GM21528 (cell line): ENCODE measurements around the gene OAS3.
"Not testable (repeated sequence)": the region's sequence is repeated elsewhere in the genome, so short reads cannot be mapped to it uniquely, and the experiment has no call there.

Experiments used
- ATAC-seq: cut with Tn5 transposase; IDR thresholded peaks from one replicate; pipeline ENCODE4 v1.9.1; 2021; ENCODE audit warnings: mild to moderate bottlenecking, moderate library complexity; ENCODE audit not compliant: unreplicated experiment, low FRiP score

Gene OAS3

DNA sequence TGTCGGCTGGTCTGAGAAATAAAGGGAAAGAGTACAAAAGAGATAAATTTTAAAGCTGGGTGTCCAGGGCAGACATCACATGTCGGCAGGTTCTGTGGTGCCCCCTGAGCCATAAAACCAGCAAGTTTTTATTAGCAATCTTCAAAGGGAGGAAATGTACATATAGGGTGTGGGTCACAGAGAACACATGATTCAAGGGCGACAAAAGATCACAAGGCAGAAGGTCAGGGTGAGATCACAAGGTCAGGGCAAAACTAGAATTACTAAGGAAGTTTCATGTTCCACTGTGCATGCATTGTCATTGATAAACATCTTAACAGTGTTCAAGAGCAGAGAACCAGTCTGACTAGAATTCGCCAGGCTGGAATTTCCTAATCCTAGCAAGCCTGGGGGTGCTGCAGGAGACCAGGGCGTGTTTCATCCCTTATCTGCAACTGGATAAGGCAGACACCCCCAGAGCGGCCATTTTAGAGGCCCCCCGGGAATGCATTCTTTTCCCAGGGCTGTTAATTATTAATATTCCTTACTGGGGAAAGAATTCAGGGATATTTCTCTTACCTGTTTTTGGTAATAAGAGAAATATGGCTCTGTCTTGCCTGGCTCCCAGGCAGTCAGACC lies 11.7 kb upstream of the OAS3 start:
- ATAC-seq: not testable (repeated sequence)

GRCh38 chr12:112927475-112927874 lies 10.8 kb upstream of the OAS3 start:
- no peak for ATAC-seq

GRCh38 chr12:112927925-112928324 lies 10.3 kb upstream of the OAS3 start:
- no peak for ATAC-seq

GRCh38 chr12:112928978-112929377 lies 9.3 kb upstream of the OAS3 start:
- ATAC-seq: no peak

DNA sequence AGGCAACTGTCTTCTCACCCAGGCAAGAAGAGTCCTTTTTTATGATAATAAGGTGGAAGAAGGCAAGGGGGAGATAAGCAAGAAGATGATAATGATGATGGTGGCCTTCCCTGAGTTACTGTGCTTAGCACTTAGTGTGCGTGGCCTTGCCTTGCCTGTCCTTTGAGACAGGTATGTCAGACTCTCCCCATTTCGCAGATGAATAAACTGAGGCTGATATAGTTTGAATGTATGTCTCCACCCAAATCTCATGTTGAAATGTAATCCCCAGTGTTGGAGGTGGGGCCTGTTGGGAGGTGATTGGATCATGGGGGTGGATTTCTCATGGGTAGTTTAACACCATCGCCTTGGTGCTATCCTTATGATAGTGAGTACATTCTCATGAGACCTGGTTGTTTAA lies 8.6 kb upstream of the OAS3 start:
- ATAC-seq: no peak

DNA sequence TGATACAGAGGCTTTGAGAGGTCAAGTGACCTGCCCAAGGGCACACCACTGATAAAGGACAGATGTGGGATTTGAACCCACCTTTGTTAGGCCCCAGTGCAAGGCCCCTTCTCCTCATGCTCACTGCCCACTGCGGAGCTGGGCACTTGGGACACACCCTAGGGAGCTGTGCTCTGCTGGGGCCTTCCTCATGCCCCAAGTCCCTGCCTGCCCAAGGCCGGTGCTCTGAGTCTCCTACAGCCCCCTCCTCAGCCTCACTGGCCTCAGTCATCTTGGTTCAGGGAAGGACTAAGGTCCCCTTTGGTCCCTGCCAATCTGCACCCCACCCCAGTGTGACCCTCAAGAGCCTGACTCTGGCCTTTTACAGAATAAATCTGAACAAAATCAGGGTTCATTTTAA lies 7.9 kb upstream of the OAS3 start:
- ATAC-seq: no peak

- no peak for ATAC-seq
Observed at GRCh38 chr12:112932485-112933128, 5.7 kb upstream of the OAS3 start.

GRCh38 chr12:112933129-112933505 lies 5.2 kb upstream of the OAS3 start:
- no peak for ATAC-seq

- no peak for ATAC-seq
Observed at GRCh38 chr12:112936264-112936663, 2.0 kb upstream of the OAS3 start.

DNA sequence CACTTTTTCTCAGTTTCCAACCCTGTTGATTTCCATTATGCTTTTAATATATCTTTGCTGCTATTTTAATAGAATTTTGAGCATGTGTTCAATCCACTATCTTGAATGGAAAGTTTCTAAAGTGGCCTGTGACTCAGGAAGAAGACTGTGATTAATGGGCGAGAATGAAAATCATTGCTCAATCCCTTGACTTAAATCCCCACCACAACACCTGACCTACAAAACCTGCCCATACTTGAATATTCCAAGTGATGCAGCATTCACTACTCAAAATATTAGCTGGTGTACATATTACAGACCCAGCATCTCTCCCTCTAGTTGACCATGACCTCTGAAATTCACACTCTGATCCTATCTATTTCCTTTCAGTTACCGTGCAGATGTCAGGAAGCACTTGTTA lies 1.3 kb upstream of the OAS3 start:
- no peak for ATAC-seq

DNA sequence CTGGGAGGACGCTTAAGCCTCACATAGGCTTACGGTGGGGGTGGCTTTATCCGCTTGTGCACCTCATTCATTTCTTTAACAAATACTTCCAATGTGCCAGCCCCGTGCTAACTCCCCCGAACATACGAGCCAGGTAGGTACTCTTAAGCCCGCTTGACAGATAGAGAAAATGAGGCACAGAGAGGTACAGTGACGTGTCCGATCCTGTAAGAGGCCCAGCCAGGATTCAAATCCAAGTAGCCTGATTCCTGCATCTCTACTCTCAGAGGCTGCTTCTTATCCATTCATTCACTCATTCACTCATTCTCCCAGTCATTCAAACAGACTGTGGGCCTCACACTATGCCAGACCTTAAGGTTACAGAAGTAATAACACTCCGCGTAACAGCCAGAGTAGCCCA lies 477 bp downstream of the OAS3 start:
- ATAC-seq: no peak

- ATAC-seq: peak; percentile 76
Observed at GRCh38 chr12:112939761-112940381, 1.6 kb downstream of the OAS3 start.

DNA sequence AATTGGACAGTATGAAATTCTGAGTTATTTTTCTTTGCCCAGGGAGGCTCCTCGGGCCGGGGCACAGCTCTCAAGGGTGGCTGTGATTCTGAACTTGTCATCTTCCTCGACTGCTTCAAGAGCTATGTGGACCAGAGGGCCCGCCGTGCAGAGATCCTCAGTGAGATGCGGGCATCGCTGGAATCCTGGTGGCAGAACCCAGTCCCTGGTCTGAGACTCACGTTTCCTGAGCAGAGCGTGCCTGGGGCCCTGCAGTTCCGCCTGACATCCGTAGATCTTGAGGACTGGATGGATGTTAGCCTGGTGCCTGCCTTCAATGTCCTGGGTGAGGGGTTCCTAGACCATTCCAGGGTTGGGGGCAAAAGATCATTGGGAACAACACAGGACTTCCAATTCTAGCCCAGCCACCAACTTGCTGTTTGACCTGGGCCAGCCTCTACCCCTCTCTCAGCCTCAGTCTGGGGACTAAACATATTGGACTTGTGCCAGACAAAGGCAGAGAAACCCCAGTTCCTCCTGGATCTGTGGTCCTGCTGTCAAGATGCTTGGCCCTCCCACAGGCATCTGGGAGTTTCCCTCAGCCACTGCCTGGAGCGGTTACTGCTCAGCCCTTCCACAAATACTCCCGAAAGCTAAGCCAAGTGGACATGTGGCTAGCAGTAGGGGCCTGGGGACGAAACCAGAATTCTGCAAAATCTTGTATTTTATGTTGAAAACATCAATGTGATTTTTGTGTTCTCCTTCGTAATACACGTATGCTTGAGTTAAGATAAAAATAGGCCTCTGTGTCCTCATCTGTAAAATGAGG lies 3.5 kb downstream of the OAS3 start:
- ATAC-seq: no peak

GRCh38 chr12:112942572-112942971 lies 4.3 kb downstream of the OAS3 start:
- no peak for ATAC-seq

DNA sequence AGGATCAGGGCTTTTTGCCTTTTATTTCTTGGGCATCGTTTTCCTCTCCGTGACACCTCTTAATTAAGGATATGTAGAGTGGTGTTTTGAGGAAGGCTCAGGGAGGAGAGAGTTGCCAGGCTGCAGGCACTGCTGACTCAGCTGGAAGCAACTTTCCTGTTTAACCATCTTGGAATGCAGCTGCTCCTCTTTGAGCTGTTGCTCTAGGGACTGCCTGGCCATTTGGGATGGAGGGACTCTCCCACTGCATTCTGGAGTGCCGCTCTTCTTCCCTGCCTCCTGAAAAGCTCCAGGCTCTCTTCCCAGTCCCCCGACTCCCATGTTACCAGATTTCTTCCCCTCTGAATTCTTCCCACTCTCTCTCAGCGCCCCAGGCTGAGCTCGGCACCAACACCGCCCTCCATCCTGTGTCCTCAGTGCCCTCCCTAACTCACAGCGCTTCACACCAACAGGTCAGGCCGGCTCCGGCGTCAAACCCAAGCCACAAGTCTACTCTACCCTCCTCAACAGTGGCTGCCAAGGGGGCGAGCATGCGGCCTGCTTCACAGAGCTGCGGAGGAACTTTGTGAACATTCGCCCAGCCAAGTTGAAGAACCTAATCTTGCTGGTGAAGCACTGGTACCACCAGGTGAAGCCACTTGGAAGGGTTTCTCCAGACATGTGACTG lies 5.9 kb downstream of the OAS3 start:
- ATAC-seq: no peak

- no peak for ATAC-seq
Observed at GRCh38 chr12:112945515-112945914, 7.2 kb downstream of the OAS3 start.

DNA sequence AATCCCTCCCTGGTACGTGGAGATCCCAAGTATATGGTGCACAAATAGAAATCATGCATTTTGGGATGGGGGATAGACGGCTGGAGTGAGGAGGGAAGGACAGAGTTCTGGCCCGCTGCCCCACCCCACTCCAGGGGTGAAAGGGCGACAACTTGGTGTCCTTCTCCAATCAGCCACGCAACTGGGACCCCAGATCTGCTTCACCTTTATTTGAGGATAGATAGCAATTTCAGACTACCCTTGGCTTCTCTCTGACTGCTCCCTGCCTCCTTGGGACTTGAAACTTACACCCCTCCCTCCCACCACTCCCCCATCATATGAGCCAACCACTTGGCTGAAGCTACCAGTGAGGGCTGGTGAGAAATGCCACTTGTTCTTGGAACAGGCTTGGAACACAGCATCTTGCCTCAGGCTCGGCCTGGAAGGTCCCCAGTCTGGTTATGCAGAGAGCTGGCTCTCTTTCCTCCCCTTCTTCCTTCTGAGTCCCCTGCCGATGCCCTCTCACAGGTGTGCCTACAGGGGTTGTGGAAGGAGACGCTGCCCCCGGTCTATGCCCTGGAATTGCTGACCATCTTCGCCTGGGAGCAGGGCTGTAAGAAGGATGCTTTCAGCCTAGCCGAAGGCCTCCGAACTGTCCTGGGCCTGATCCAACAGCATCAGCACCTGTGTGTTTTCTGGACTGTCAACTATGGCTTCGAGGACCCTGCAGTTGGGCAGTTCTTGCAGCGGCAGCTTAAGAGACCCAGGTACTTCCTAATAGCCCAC lies 8.1 kb downstream of the OAS3 start:
- no peak for ATAC-seq

GRCh38 chr12:112947314-112947713 lies 9.0 kb downstream of the OAS3 start:
- ATAC-seq: no peak

DNA sequence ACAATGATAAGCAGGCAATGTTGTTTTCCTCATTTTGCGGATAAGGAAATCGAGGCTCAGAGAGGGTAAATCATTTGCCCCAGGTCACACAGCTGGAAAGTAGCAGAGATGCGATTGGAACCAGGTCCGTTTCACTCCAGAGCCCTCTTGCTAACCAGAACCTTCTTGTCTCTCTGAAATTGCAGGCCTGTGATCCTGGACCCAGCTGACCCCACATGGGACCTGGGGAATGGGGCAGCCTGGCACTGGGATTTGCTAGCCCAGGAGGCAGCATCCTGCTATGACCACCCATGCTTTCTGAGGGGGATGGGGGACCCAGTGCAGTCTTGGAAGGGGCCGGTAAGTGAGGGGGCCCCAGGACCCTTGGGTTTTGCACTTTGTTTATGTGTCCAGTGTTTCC lies 9.5 kb downstream of the OAS3 start:
- ATAC-seq: no peak

DNA sequence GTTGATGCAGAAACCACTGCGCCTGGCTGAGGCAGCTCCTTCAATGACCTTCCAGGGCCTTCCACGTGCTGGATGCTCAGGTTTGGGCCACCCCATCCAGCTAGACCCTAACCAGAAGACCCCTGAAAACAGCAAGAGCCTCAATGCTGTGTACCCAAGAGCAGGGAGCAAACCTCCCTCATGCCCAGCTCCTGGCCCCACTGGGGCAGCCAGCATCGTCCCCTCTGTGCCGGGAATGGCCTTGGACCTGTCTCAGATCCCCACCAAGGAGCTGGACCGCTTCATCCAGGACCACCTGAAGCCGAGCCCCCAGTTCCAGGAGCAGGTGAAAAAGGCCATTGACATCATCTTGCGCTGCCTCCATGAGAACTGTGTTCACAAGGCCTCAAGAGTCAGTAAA lies 10.5 kb downstream of the OAS3 start:
- ATAC-seq: no peak
